ENCODE results near the gene TPSG1.

DNA sequence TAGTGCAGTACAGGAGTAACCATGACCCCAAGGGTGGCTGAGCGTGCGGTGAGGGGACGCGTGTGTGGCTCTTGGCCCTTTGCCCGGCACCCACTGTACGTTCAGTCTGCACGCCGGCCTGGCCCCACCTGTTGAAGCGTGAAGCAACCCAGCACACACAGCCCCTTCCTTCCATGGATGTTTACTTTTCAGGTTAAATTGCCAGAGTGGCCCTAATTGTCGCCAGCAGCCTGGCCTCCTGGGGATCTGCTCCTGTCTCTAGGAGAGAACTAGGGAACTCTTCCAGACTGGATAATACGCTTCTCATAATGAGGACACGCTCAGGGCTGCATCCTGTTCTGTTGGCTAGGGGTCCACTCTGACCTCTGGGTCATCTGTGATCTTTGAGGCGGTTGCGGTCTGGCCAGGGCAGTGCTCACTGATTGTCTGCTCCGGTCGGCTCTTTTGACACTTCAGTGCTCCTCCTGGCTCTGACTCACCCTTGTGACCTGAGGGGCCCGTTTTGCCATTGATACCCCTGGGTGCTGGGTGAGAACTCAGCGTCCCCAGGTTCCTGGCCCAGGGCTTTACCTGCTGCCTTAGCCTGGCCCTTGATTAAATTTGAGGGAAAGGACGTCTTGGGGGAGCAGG is 27.7 kb downstream of the TPSG1 start:
- TF ChIP-seq, protein P1, sequence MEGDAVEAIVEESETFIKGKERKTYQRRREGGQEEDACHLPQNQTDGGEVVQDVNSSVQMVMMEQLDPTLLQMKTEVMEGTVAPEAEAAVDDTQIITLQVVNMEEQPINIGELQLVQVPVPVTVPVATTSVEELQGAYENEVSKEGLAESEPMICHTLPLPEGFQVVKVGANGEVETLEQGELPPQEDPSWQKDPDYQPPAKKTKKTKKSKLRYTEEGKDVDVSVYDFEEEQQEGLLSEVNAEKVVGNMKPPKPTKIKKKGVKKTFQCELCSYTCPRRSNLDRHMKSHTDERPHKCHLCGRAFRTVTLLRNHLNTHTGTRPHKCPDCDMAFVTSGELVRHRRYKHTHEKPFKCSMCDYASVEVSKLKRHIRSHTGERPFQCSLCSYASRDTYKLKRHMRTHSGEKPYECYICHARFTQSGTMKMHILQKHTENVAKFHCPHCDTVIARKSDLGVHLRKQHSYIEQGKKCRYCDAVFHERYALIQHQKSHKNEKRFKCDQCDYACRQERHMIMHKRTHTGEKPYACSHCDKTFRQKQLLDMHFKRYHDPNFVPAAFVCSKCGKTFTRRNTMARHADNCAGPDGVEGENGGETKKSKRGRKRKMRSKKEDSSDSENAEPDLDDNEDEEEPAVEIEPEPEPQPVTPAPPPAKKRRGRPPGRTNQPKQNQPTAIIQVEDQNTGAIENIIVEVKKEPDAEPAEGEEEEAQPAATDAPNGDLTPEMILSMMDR (conservative IDR thresholded peaks at IDR 0.05; ENCODE audit: low read length), result no peak
- TF ChIP-seq EZH2phosphoT487 (IDR thresholded peaks at IDR 0.05; ENCODE audit: borderline replicate concordance), result no peak

Measured in Loucy (cell line).